RWPE1 (cell line): ENCODE results near the gene SLC24A3.

ENCODE experiments used
- CTCF ChIA-PET: fragments of 350-600 bp; sonication (Branson Sonifier 250); formaldehyde crosslinking; extraction: SDS; loops from one replicate; lab custom pipeline; 2021; lab: Yijun Ruan, JAX
- POLR2A ChIA-PET: fragments of 400-600 bp; formaldehyde crosslinking; extraction: SDS; loops from one replicate; lab custom pipeline; 2020; ENCODE audit warnings: antibody characterized with exemption; ENCODE audit not compliant: low non-redundant PET; lab: Yijun Ruan, JAX
- DNase-seq: peaks from one replicate; pipeline ENCODE4 v3.0.0; 2012; ENCODE audit warnings: low spot score
- H3K27ac ChIP-seq: fragments of 450-650 bp; 2 replicates; pipeline ENCODE4 v1.5.1; 2017
- CTCF ChIP-seq: fragments of 450-650 bp; conservative IDR thresholded peaks from 2 replicates; pipeline ENCODE4 v1.5.1; 2017; ENCODE audit warnings: low read depth, mild to moderate bottlenecking

The SLC24A3 gene

GRCh38 chr20:19291818-19292132 is 79.3 kb downstream of the SLC24A3 start:
- no peak overlapping the region for H3K27ac ChIP-seq
- POLR2A ChIA-PET = no interaction called here
- TF ChIP-seq CTCF = no peak
- DNase-seq = no peak
- CTCF ChIA-PET = no interaction called here

GRCh38 chr20:19292254-19292653 is 79.8 kb downstream of the SLC24A3 start:
- DNase-seq = no peak
- no peak for TF ChIP-seq CTCF
- CTCF ChIA-PET = no interaction called here
- POLR2A ChIA-PET = no interaction called here
- H3K27ac ChIP-seq = no peak overlapping the region

- no peak for TF ChIP-seq CTCF
- POLR2A ChIA-PET = no interaction called here
- CTCF ChIA-PET = interaction anchor here (0.6 to 0.7 kb wide), 2 partner anchors 16 to 31 kb away, joined by 3 read pairs; no protein-coding TSS in a partner anchor
- no peak overlapping the region for H3K27ac ChIP-seq
- no peak for DNase-seq
Measured at GRCh38 chr20:19295076-19295475, 82.6 kb downstream of the SLC24A3 start.

GRCh38 chr20:19298652-19299051 is 86.2 kb downstream of the SLC24A3 start:
- TF ChIP-seq CTCF = no peak
- no peak for DNase-seq
- POLR2A ChIA-PET = no interaction called here
- CTCF ChIA-PET = no interaction called here
- no peak overlapping the region for H3K27ac ChIP-seq

- ChIA-PET CTCF (interaction anchor here (0.6 kb wide), 1 partner anchor 11 kb away, joined by 4 read pairs; no protein-coding TSS in a partner anchor), POLR2A (no interaction called here)
- H3K27ac ChIP-seq = peak overlapping the region; percentile 64
- no peak for DNase-seq
- TF ChIP-seq CTCF = no peak
Measured at GRCh38 chr20:19300395-19300794, 88.0 kb downstream of the SLC24A3 start.

- ChIA-PET CTCF (interaction anchor here (0.6 kb wide), 2 partner anchors 94 to 397 kb away, joined by 3 read pairs; no protein-coding TSS in a partner anchor), POLR2A (no interaction called here)
- no peak for DNase-seq
- peak overlapping the region; percentile 64 for H3K27ac ChIP-seq
- no peak for TF ChIP-seq CTCF
Measured at GRCh38 chr20:19301142-19301541, 88.7 kb downstream of the SLC24A3 start.
